SU-DHL-6 (cell line): ENCODE measurements around the gene NSDHL.
"Not testable (repeated sequence)": the region's sequence is repeated elsewhere in the genome, so short reads cannot be mapped to it uniquely, and the experiment has no call there.

Source experiments
- H2AFZ ChIP-seq: fragments of 200-600 bp; sonication (generic); 2 replicates; pipeline ENCODE4 v1.6.1; 2014; ENCODE audit warnings: low read depth, mild to moderate bottlenecking, moderate library complexity, mixed read lengths, antibody characterized with exemption, low read length; ENCODE audit not compliant: severe bottlenecking
- H3F3A ChIP-seq: fragments of 200-600 bp; shearing (Covaris generic); 2 replicates; pipeline ENCODE4 v1.6.0; 2016; ENCODE audit warnings: antibody characterized with exemption, mild to moderate bottlenecking; ENCODE audit not compliant: insufficient read depth
- H3K27ac ChIP-seq: fragments of 200-600 bp; sonication (generic); 2 replicates; pipeline ENCODE4 v1.5.1; 2016; ENCODE audit warnings: low read depth, mild to moderate bottlenecking, low read length, moderate library complexity, mixed read lengths
- H3K27me3 ChIP-seq: fragments of 200-600 bp; sonication (generic), shearing (Covaris generic); 2 replicates; pipeline ENCODE4 v1.6.0; 2014; ENCODE audit warnings: mild to moderate bottlenecking, low read length
- H3K36me3 ChIP-seq: fragments of 200-600 bp; sonication (generic); 2 replicates; pipeline ENCODE4 v1.6.1; 2014; ENCODE audit warnings: mild to moderate bottlenecking, low read length, mixed read lengths
- H3K4me2 ChIP-seq: fragments of 300-600, 200-600 bp; shearing (Covaris generic), sonication (generic); 2 replicates; pipeline ENCODE4 v1.6.0; 2014; ENCODE audit warnings: low read length, low read depth, mild to moderate bottlenecking; ENCODE audit not compliant: poor library complexity, severe bottlenecking
- H3K4me3 ChIP-seq: fragments of 200-600 bp; sonication (generic); 2 replicates; pipeline ENCODE4 v1.5.1; 2014; ENCODE audit warnings: antibody characterized with exemption, low read length, mild to moderate bottlenecking, mixed read lengths; ENCODE audit not compliant: insufficient read depth, poor library complexity, severe bottlenecking
- H3K79me2 ChIP-seq: fragments of 200-600 bp; sonication (generic); 2 replicates; pipeline ENCODE4 v1.6.1; 2014; ENCODE audit warnings: mild to moderate bottlenecking, low read length, moderate library complexity; ENCODE audit not compliant: insufficient read depth
- H3K9ac ChIP-seq: fragments of 200-600 bp; sonication (generic); 2 replicates; pipeline ENCODE4 v1.7.0; 2014; ENCODE audit warnings: mild to moderate bottlenecking, low read length
- H3K9me2 ChIP-seq: fragments of 200-600 bp; sonication (generic); replicated peaks from 2 replicates; pipeline ENCODE4 v1.6.1; 2014; ENCODE audit warnings: low read length; ENCODE audit not compliant: insufficient read depth
- H3K9me3 ChIP-seq: fragments of 200-600 bp; sonication (generic); 2 replicates; pipeline ENCODE4 v1.6.1; 2014; ENCODE audit warnings: low read length, mixed read lengths; ENCODE audit not compliant: insufficient read depth
- H4K20me1 ChIP-seq: fragments of 200-600 bp; sonication (generic); 2 replicates; pipeline ENCODE4 v1.6.1; 2014; ENCODE audit warnings: low read depth, mild to moderate bottlenecking, antibody characterized with exemption, low read length, moderate library complexity, mixed read lengths
- EZH2phosphoT487 ChIP-seq: fragments of 200-600 bp; sonication (generic), shearing (Covaris generic); conservative IDR thresholded peaks from 2 replicates; pipeline ENCODE4 v1.6.1; 2018; ENCODE audit warnings: mild to moderate bottlenecking, antibody characterized with exemption, low read length, moderate library complexity, mixed read lengths
- TF ChIP-seq, protein P1 (sequence below): fragments of 200-600 bp; sonication (generic); IDR thresholded peaks from one replicate; pipeline ENCODE4 v1.5.1; 2017; ENCODE audit warnings: antibody characterized with exemption, mild to moderate bottlenecking, low read length, moderate library complexity; ENCODE audit not compliant: insufficient read depth, poor library complexity, severe bottlenecking

Gene NSDHL

DNA sequence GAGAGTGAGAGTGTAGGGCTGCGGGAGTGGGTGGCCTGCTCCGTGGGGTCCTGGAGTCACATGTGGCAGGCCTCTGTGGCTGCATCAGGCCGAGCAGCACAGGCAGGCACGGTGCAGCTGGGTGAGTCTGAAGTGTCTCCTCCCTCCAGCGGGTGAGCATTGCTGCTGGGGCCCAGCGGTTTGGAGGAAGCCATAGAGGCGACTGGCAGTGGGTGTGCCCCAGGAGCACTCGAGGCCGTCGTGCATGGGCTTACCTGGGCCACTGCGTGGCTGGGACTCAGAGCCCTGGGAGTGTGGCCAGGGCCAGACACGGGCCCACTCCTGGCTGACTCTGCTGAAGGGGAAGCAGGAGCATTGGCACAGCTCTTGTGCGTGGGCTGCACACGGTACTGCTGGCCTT lies 77.6 kb downstream of the NSDHL start:
- Histone ChIP-seq H4K20me1 (no peaks in the 10 kb centered on the region), H3K27ac (no peak overlapping the region), H3K27me3 (no peaks in the 10 kb centered on the region), H3K36me3 (no peaks in the 10 kb centered on the region), H2AFZ (no peak overlapping the region), H3F3A (no peaks in the 10 kb centered on the region), H3K4me3 (no peak overlapping the region), H3K4me2 (no peak overlapping the region), H3K9ac (no peak overlapping the region), H3K79me2 (no peaks in the 10 kb centered on the region), H3K9me2 (no peaks in the 10 kb centered on the region), H3K9me3 (no peaks in the 10 kb centered on the region)
- no peak for TF ChIP-seq EZH2phosphoT487
- TF ChIP-seq, protein P1, sequence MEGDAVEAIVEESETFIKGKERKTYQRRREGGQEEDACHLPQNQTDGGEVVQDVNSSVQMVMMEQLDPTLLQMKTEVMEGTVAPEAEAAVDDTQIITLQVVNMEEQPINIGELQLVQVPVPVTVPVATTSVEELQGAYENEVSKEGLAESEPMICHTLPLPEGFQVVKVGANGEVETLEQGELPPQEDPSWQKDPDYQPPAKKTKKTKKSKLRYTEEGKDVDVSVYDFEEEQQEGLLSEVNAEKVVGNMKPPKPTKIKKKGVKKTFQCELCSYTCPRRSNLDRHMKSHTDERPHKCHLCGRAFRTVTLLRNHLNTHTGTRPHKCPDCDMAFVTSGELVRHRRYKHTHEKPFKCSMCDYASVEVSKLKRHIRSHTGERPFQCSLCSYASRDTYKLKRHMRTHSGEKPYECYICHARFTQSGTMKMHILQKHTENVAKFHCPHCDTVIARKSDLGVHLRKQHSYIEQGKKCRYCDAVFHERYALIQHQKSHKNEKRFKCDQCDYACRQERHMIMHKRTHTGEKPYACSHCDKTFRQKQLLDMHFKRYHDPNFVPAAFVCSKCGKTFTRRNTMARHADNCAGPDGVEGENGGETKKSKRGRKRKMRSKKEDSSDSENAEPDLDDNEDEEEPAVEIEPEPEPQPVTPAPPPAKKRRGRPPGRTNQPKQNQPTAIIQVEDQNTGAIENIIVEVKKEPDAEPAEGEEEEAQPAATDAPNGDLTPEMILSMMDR, result no peak

DNA sequence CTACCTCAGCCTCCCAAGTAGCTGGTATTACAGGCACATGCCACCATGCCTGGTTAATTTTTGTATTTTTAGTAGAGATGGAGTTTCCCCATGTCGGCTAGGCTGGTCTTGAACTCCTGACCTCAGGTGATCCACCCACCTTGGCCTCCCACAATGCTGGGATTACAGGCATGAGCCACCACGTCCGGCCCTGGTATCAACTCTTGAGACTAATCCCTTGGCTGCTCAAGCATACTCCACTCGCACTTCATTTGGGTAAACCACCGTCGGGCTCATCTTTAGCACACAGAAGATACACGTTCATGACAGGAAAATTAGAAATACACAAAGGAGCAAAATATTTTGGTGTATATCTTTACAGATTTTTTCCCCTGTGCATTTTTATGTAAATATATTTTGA lies 79.2 kb downstream of the NSDHL start:
- H3K9me3 ChIP-seq, H3K27me3 ChIP-seq, H2AFZ ChIP-seq, H4K20me1 ChIP-seq, H3K9ac ChIP-seq, H3K36me3 ChIP-seq, H3K4me2 ChIP-seq, H3K27ac ChIP-seq, H3F3A ChIP-seq, H3K79me2 ChIP-seq, H3K9me2 ChIP-seq, H3K4me3 ChIP-seq: not testable (repeated sequence)

DNA sequence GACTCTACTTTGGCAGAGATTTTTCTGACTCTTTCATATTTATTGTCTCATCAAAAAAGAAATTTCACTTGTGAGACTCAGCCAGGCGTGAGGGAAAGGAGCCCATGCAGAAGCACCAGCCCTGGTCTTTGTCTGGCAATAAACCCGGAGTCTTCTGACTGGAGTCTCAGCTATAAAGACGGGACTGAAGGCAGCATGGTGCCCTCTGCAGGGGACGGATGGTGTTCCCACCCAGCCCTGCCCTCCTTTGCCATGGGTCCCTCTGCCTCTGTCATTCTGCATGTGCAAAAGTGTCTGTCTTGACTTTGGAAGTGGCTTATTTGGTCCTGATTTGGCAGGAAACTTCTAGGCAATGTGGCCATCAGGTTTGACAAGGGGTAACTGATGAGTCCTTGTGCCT lies 81.2 kb downstream of the NSDHL start:
- no peak overlapping the region for H3K4me2 ChIP-seq
- H3K27me3 ChIP-seq, result no peaks in the 10 kb centered on the region
- no peaks in the 10 kb centered on the region for H3K79me2 ChIP-seq
- H3K4me3 ChIP-seq, result no peak overlapping the region
- H3K9ac ChIP-seq, result no peak overlapping the region
- H4K20me1 ChIP-seq, result no peaks in the 10 kb centered on the region
- H3K27ac ChIP-seq, result no peak overlapping the region
- H2AFZ ChIP-seq, result no peak overlapping the region
- no peaks in the 10 kb centered on the region for H3F3A ChIP-seq
- no peaks in the 10 kb centered on the region for H3K9me2 ChIP-seq
- no peaks in the 10 kb centered on the region for H3K36me3 ChIP-seq
- TF ChIP-seq, protein P1, result no peak
- no peak for TF ChIP-seq EZH2phosphoT487
- no peaks in the 10 kb centered on the region for H3K9me3 ChIP-seq

DNA sequence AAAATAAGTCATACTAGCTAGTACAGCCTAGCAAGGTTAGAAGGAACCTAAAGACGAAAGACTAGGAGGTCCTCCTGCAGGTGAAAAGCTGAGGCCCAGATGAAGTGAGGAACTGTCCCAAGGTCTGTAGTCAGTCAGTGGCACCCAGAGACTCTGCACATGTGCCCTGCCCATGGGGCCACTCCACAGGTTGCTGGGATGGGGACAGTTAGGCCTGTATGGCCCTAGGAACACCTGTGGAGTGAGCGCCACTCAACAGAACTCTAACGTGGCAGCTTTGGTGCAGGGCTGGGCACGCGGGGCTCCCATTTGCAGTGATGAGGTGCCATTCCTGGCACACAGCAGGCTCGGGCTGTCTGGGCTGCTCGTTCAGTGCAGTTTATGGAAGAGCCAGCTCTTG lies 81.8 kb downstream of the NSDHL start:
- Histone ChIP-seq H3K27ac (no peak overlapping the region), H3K36me3 (no peaks in the 10 kb centered on the region), H3K27me3 (no peaks in the 10 kb centered on the region), H3K4me3 (no peak overlapping the region), H3K9me3 (no peaks in the 10 kb centered on the region), H4K20me1 (no peaks in the 10 kb centered on the region), H3K79me2 (no peaks in the 10 kb centered on the region), H2AFZ (no peak overlapping the region), H3K9me2 (no peaks in the 10 kb centered on the region), H3K9ac (no peak overlapping the region), H3F3A (no peaks in the 10 kb centered on the region), H3K4me2 (no peak overlapping the region)
- TF ChIP-seq EZH2phosphoT487, result no peak
- TF ChIP-seq, protein P1, result no peak
